ENCODE measurements around the gene PTTG2. TPM values are rescaled to one million over a fixed set of nuclear protein-coding genes. Genes with fewer than 3 reads are reported as not detected.

The PTTG2 gene
- total RNA-seq (2022), result not detected in 2 replicates
- Bru-seq, nascent RNA, result percentile 33 among the genes with signal in this experiment
- BruChase-seq, experiment 1, labeled RNA remaining after a 6-hour chase, result percentile 33 among the genes with signal in this experiment
- not detected for BruChase-seq, experiment 2, labeled RNA remaining after a 2-hour chase
- long read RNA-seq, result 0 reads

- H3K36me3 Mint-ChIP-seq (ENCODE audit: insufficient read depth, unreplicated experiment), result no peaks in the 10 kb centered on the region
- no peaks in the 10 kb centered on the region for H3K27me3 Mint-ChIP-seq (ENCODE audit: unreplicated experiment)
- no TSS peak for BruUV-seq (replicated peaks)
- H3K9me3 Mint-ChIP-seq (ENCODE audit: low read depth, unreplicated experiment), result no peaks in the 10 kb centered on the region
- CTCF ChIA-PET, result no interaction called here
- H3K4me3 Mint-ChIP-seq (ENCODE audit: low read depth, unreplicated experiment), result no peak within 1 kb of the TSS
- DNase-seq, result no peak
- intact Hi-C loops (cut with micrococcal nuclease; ENCODE audit: unreplicated experiment), result no loop called here
- TF ChIP-seq, protein P1, sequence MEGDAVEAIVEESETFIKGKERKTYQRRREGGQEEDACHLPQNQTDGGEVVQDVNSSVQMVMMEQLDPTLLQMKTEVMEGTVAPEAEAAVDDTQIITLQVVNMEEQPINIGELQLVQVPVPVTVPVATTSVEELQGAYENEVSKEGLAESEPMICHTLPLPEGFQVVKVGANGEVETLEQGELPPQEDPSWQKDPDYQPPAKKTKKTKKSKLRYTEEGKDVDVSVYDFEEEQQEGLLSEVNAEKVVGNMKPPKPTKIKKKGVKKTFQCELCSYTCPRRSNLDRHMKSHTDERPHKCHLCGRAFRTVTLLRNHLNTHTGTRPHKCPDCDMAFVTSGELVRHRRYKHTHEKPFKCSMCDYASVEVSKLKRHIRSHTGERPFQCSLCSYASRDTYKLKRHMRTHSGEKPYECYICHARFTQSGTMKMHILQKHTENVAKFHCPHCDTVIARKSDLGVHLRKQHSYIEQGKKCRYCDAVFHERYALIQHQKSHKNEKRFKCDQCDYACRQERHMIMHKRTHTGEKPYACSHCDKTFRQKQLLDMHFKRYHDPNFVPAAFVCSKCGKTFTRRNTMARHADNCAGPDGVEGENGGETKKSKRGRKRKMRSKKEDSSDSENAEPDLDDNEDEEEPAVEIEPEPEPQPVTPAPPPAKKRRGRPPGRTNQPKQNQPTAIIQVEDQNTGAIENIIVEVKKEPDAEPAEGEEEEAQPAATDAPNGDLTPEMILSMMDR (IDR thresholded peaks at IDR 0.05; ENCODE audit: unreplicated experiment), result no peak
- H3K27ac Mint-ChIP-seq (ENCODE audit: unreplicated experiment), result no peak within 1 kb of the TSS
- H3K4me1 Mint-ChIP-seq (ENCODE audit: low read depth, unreplicated experiment), result no peaks in the 10 kb centered on the region
These were observed at the start of gene PTTG2 for GRCh38 chr4:37960098-37960497. PTTG2 (plus strand) TSS chr4:37960398; CDS start chr4:37960435, 37 bp downstream.

GRCh38 chr4:37914539-37914938 is 45.7 kb upstream of the PTTG2 start:
- no peak overlapping the region for H3K27ac Mint-ChIP-seq (ENCODE audit: unreplicated experiment)
- CTCF ChIA-PET, result no interaction called here
- BruUV-seq (replicated peaks), result no TSS peak

GRCh38 chr4:37917388-37917787 is 42.8 kb upstream of the PTTG2 start:
- intact Hi-C loops (cut with micrococcal nuclease; ENCODE audit: unreplicated experiment), result no loop called here
- TF ChIP-seq, protein P1 (IDR thresholded peaks at IDR 0.05; ENCODE audit: unreplicated experiment), result no peak
- H3K4me3 Mint-ChIP-seq (ENCODE audit: low read depth, unreplicated experiment), result no peak overlapping the region
- no peak overlapping the region for H3K27ac Mint-ChIP-seq (ENCODE audit: unreplicated experiment)
- H3K9me3 Mint-ChIP-seq (ENCODE audit: low read depth, unreplicated experiment), result no peaks in the 10 kb centered on the region
- CTCF ChIA-PET, result no interaction called here
- H3K4me1 Mint-ChIP-seq (ENCODE audit: low read depth, unreplicated experiment), result no peaks in the 10 kb centered on the region
- H3K36me3 Mint-ChIP-seq (ENCODE audit: insufficient read depth, unreplicated experiment), result no peaks in the 10 kb centered on the region
- no peak for DNase-seq
- BruUV-seq (replicated peaks), result no TSS peak
- no peaks in the 10 kb centered on the region for H3K27me3 Mint-ChIP-seq (ENCODE audit: unreplicated experiment)

More at GRCh38 chr4:37914539-37914938, 45.7 kb upstream of the PTTG2 start:
- Mint-ChIP-seq H3K4me3 (ENCODE audit: low read depth, unreplicated experiment) (no peak overlapping the region), H3K27me3 (ENCODE audit: unreplicated experiment) (no peaks in the 10 kb centered on the region), H3K9me3 (ENCODE audit: low read depth, unreplicated experiment) (no peaks in the 10 kb centered on the region), H3K36me3 (ENCODE audit: insufficient read depth, unreplicated experiment) (no peaks in the 10 kb centered on the region), H3K4me1 (ENCODE audit: low read depth, unreplicated experiment) (no peaks in the 10 kb centered on the region)
- TF ChIP-seq, protein P1 (IDR thresholded peaks at IDR 0.05; ENCODE audit: unreplicated experiment), result no peak
- DNase-seq, result no peak
- intact Hi-C loops (cut with micrococcal nuclease; ENCODE audit: unreplicated experiment), result no loop called here

GRCh38 chr4:37918653-37919052 is 41.5 kb upstream of the PTTG2 start:
- H3K27ac Mint-ChIP-seq (ENCODE audit: unreplicated experiment), result no peak overlapping the region
- TF ChIP-seq, protein P1 (IDR thresholded peaks at IDR 0.05; ENCODE audit: unreplicated experiment), result no peak
- no TSS peak for BruUV-seq (replicated peaks)

More at GRCh38 chr4:37918653-37919052, 41.5 kb upstream of the PTTG2 start:
- CTCF ChIA-PET, result no interaction called here
- H3K4me3 Mint-ChIP-seq (ENCODE audit: low read depth, unreplicated experiment), result no peak overlapping the region
- intact Hi-C loops (cut with micrococcal nuclease; ENCODE audit: unreplicated experiment), result no loop called here
- H3K27me3 Mint-ChIP-seq (ENCODE audit: unreplicated experiment), result no peaks in the 10 kb centered on the region
- DNase-seq, result no peak
- H3K4me1 Mint-ChIP-seq (ENCODE audit: low read depth, unreplicated experiment), result no peaks in the 10 kb centered on the region
- no peaks in the 10 kb centered on the region for H3K9me3 Mint-ChIP-seq (ENCODE audit: low read depth, unreplicated experiment)
- no peaks in the 10 kb centered on the region for H3K36me3 Mint-ChIP-seq (ENCODE audit: insufficient read depth, unreplicated experiment)

All from Calu3 (cell line).